HG03066 (cell line): ENCODE data around the gene RBPMS2.

Source experiments
- ATAC-seq: cut with Tn5 transposase; IDR thresholded peaks from one replicate; pipeline ENCODE4 v1.9.1; 2021; ENCODE audit warnings: low read depth; ENCODE audit not compliant: unreplicated experiment

RBPMS2 gene

DNA sequence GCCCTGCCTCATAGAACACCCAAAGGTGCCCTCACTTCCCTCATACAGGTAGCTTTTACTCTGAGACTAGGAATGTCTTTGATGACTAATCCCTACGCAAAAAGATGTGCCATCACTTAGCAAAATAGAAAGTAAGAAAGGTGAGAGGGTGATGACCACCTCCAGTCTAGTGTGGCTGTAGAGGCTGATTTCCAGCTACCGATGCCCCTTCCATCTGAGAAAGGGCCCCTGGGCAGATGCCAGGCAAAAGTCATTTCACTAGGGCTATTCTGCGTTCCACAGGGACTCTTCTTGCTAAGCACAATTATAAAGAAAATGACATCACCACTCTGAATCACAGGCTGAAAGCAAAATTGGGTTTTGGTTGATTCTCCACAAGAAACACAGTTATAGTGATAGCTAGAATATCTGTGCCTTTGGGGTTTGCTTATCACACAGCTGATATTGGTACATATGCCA is 77.4 kb downstream of the RBPMS2 start:
- ATAC-seq = no peak

DNA sequence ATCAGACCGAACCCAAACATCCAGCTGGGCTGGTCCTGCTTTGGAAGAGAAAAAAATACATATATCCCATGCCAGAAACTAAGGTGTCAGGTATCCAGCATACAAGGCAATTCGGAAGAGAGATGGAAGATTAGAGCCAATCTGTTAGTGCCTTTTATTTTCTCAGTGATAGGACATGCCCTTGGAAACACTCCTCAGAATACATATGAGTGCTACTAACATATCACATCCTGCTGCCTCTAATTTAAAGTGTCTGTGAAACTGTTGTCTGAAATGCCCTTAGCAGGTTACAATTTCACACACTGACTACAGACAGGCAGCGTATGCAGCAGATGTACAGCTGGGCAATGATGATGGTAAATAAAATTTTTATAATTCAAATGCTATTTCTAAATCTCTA is 78.9 kb downstream of the RBPMS2 start:
- no peak for ATAC-seq

DNA sequence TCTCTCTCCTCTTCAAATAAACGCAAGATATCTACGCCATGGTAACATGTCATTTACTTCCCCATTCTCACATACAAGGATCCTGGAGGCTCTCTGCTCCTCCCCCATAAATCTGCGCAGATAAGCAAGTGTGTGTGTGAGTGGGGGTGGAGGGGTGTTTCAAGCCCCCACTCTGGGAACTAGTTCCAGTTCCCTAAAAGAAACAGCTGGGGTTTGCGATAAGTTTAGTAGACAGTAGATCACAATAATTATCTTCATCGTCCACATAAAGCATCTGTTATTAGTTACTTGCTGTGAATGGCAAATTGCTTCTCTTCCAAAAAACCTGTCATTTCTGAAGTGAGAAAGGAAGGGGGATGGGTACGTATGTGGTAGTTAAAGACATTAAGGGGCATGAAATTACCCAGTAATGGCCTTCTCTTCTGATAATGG is 79.8 kb downstream of the RBPMS2 start:
- no peak for ATAC-seq

DNA sequence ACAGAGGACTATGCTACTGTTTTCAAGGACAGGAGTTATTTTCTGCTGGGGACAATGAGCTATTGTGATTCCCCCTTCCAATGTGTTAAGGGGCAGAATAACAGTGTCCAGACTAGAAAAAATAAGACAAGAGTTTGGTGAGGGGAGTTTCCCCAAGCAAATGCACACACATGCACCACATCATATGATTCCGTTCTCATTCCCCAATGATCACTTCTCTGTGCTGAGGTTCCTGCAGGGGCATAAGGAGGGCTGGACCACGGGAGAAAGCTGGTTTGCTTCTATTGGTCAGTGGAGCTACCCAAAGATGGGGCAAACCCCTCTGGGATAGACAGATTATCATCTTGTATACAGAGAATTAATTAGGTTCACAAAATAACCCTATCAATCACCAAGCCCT is 80.6 kb downstream of the RBPMS2 start:
- no peak for ATAC-seq

DNA sequence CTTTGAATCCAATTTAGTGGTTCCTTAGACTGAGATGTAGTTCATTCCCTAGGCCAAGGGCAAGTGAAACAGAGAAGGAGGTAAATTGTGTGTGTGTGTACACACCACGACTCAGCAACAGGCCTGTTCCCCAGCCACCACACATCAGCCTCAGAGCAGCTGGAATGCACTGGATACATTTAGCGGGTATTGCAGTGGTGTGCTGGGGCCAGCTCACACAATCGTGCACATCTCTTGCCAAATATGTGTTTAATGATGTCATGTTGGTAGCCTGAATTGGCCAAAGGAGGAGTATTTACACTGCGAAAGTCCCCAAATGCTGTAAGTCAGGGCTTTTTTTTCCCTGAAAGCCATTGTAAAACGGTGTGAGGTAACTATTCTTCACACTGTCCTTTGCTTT is 82.3 kb downstream of the RBPMS2 start:
- ATAC-seq = no peak

DNA sequence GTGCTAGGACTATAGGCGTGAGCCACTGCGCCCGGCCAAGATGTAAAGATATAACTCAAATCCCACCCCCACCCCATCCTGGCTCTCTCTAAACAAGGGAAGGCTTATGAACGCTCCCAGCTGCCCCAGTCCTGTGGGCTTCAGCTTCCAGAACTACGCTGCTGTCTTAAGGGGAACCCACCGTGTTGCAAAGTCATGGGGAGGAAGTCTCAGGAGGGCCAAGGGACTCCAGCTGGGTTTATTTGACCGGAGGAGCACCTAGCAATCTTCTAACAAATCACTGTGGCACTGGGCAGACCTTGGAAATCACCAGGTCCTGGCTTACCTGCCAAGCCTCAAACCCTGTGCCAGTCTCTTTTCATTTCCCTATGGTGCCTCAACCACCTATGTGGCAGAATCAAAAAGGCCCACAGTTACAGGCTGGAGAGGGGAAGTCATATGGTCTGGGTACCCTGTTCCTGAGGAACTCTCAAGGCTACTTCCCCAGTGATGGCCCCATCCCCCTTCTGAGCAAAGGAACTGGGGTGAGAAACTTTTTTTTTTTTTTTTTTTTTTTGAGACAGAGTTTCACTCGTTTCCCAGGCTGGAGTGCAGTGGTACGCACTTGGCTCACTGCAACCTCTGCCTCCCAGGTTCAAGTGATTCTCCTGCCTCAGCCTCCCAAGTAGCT is 83.4 kb downstream of the RBPMS2 start:
- ATAC-seq = no peak

DNA sequence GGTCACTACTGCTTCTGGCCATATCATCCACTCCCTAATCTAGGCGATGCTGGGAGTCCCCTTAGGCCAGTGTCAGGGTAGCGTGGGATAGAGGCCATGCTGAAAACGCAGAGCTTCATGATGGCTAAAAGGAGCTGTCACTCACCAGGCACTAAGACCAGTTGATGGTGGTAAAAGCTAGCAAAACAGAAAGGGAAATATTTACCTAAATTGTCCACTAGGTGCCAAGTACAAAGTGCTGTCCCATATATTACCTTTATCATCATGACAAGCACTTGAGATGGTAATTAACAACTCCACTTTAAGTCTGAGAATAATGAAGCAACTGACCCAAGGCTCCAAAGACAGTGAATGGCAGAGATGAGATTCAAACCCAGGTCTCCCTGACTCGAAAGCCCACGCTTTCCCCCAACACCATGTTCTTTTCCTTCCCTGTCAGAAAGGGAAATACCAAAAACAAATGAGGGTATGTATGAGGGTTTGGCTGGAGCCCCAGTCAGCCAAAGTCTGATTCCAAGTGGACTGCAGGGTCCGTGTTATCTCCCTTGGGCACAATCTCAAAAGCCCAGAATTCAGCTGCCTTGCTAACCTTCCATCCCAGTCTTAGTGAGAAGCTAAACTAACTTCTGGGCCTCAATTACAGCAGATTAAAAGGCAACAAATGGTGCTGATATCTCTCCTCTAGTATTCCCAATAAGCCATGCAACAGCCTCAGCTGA is 84.7 kb downstream of the RBPMS2 start:
- ATAC-seq = no peak

DNA sequence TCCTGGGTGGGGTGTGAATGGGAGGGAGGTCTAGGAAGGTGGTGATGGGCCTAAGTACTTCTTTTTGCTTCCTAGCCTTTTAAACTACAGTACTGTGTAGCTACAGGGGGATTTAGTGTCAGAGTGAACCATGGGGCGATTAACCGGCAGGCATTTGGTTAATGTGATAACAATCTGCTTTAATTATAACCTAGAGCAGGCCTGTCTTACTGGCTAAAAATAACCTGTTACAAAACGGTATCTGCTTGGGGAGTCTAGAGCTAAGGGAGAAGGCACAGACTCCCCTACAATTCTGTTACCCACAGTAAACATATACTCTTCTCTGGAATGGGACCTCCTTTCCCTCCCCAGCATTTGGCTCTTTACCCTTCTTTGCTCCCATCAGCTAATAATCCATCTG is 85.4 kb downstream of the RBPMS2 start:
- ATAC-seq = no peak
